Heart right ventricle (tissue), 16 donors: ENCODE results near the gene KCNMB2. TPM values are rescaled to one million over a fixed set of nuclear protein-coding genes. Genes with fewer than 3 reads are reported as not detected.

ENCODE experiments used
- ATAC-seq, 8 donors: fragments of 200-7000 bp; cut with Tn5 transposase; one replicate each; pipeline ENCODE4 v1.9.1; 2020; ENCODE audit warnings: mild to moderate bottlenecking in 8 of 8, moderate library complexity in 8 of 8, moderate number of reproducible peaks in 1 of 8
- DNase-seq, 2 donors: peaks; one replicate each; pipeline ENCODE4 v3.0.0-alpha.2; 2020
- H3K27ac ChIP-seq, 10 donors: fragments of 200-600 bp; sonication (generic) in 2 of 10; one replicate each; pipeline versions ENCODE4 v1.5.0 to v1.8.0; 2020 to 2022; ENCODE audit warnings: mild to moderate bottlenecking in 3 of 10
- H3K27me3 ChIP-seq, 7 donors: fragments of 200-600 bp; one replicate each; pipeline ENCODE4 v1.8.0; 2021 to 2022; ENCODE audit warnings: mild to moderate bottlenecking in 2 of 7
- H3K36me3 ChIP-seq, 9 donors: fragments of 200-600 bp; sonication (generic) in 1 of 9; one replicate each; pipeline versions ENCODE4 v1.5.0 to v1.8.0; 2020 to 2022; ENCODE audit warnings: mild to moderate bottlenecking in 2 of 9
- H3K4me1 ChIP-seq, 9 donors: fragments of 200-600 bp; sonication (generic) in 1 of 9; one replicate each; pipeline versions ENCODE4 v1.5.0 to v1.8.0; 2020 to 2022; ENCODE audit warnings: mild to moderate bottlenecking in 4 of 9
- H3K4me3 ChIP-seq, 10 donors: fragments of 200-600 bp; sonication (generic) in 2 of 10; one replicate each; pipeline versions ENCODE4 v1.5.0 to v1.8.0; 2020 to 2022; ENCODE audit warnings: mild to moderate bottlenecking in 7 of 10, moderate library complexity in 2 of 10
- H3K9me3 ChIP-seq, 11 donors: fragments of 200-600 bp in 10 of 11; sonication (generic) in 2 of 11; one replicate each; pipeline versions ENCODE4 v1.5.0 to v1.8.0; 2013 to 2022; ENCODE audit warnings: mild to moderate bottlenecking in 2 of 11, control low read depth in 1 of 11, moderate library complexity in 1 of 11
- WGBS, 2 donors: extraction: QIAGEN DNeasy Blood & Tissue Kit; methylation state at CpG; one replicate each; pipeline ENCODE4 v1.1.7; 2013; ENCODE audit warnings: inconsistent platforms in 1 of 2; 5-methylcytosine and 5-hydroxymethylcytosine counted together
- intact Hi-C, 10 donors: fragments of 100-400 bp; cut with DNase I; formaldehyde crosslinking; loops; one replicate each; pipeline versions ENCODE4 v1.11.1 to v1.14.2; 2022
- polyA plus RNA-seq, 2 donors: library from polyadenylated mRNA; stranded (reverse); fragments of 200-250 nt; gene quantifications; one replicate each; pipeline ENCODE4 v1.2.3, GENCODE V29; 2013
- total RNA-seq, 10 donors: library from RNA; stranded (reverse); fragmentation: NEBNext Ultra II Directional in 3 of 10; extraction: Animal tissue kit (Norgen Biotek cat#: 25700) in 3 of 10; gene quantifications; one replicate each; pipeline versions ENCODE4 v1.2.1 to v1.2.4, GENCODE V29; 2021 to 2023
- TF ChIP-seq, protein P1 (sequence below), 9 donors: fragments of 200-600 bp; sonication (generic) in 2 of 9; IDR thresholded peaks; one replicate each; pipeline versions ENCODE4 v1.5.0 to v1.8.0; 2021 to 2022; ENCODE audit warnings: antibody characterized with exemption in 9 of 9, mild to moderate bottlenecking in 5 of 9, moderate library complexity in 1 of 9
- donor health status: Arrhythmogenic right ventricular cardiomyopathy.
- donor health status: ischemic (EF 13 %, LVEDD 7.1; RV severe dilation, severe dysfunction).
- donor health status: healthy with polysubstance abuse.
- donor health status: DM: no; HTN: yes; CAD: no.
- donor health status: DM: no; HTN: no; CAD: no.
- donor health status: ischemic (EF 25% LVEDD 6.9; RV normal size, moderate dysfunction).
- donor health status: ischemic (EF 25% LVEDD 5.7; RV mildly dilated, moderate dysfunction).
- donor health status: healthy.
- donor health status: DM: yes; HTN: yes; CAD: no.
- donor health status: Ischemic cardiomyopathy.
- donor health status: ischemic (EF 35%, LVEDD 5.7; RV mildly dilated, moderate dysfunction).
- donor health status: nonischemic (EF 11% LVEDD 7.7; RV severe dilation, severe dysfunction).
- donor health status: DM: yes; HTN: yes; CAD: no.
- donor health status: PGD.
- donor health status: ischemic (EF 29% LVEDD 5.4; RV normal size, mild dysfunction).
- donor health status: nonischemic (EF 23%, LVEDD 6.1; RV moderate dilation, normal function).

The KCNMB2 gene
- total and polyA plus RNA-seq, 12 donors = 0.55 to 9.2 (median 3.6) TPM

- H3K9me3 ChIP-seq = peaks cover 0 to 9% (median 0%) of the 10 kb centered on the region in 11 donors
- H3K27ac ChIP-seq = no peak overlapping the region
- H3K4me1 ChIP-seq = no peaks in the 10 kb centered on the region
- intact Hi-C loops = no loop called here
- WGBS, 2 donors = 95 to 96% methylated on average over 9 of the region's 9 CpGs
- H3K27me3 ChIP-seq = no peaks in the 10 kb centered on the region
- TF ChIP-seq, protein P1, sequence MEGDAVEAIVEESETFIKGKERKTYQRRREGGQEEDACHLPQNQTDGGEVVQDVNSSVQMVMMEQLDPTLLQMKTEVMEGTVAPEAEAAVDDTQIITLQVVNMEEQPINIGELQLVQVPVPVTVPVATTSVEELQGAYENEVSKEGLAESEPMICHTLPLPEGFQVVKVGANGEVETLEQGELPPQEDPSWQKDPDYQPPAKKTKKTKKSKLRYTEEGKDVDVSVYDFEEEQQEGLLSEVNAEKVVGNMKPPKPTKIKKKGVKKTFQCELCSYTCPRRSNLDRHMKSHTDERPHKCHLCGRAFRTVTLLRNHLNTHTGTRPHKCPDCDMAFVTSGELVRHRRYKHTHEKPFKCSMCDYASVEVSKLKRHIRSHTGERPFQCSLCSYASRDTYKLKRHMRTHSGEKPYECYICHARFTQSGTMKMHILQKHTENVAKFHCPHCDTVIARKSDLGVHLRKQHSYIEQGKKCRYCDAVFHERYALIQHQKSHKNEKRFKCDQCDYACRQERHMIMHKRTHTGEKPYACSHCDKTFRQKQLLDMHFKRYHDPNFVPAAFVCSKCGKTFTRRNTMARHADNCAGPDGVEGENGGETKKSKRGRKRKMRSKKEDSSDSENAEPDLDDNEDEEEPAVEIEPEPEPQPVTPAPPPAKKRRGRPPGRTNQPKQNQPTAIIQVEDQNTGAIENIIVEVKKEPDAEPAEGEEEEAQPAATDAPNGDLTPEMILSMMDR (IDR thresholded peaks at IDR 0.05) = no peak
- ATAC-seq = no peak
- no peak overlapping the region for H3K4me3 ChIP-seq
- no peaks in the 10 kb centered on the region for H3K36me3 ChIP-seq
- no peak for DNase-seq
These were observed 35.6 kb upstream of the KCNMB2 start for GRCh38 chr3:178500631-178501030.

- no peaks in the 10 kb centered on the region for H3K27me3 ChIP-seq
- DNase-seq (no peak), ATAC-seq (no peak)
- TF ChIP-seq, protein P1 (IDR thresholded peaks at IDR 0.05) = no peak
- intact Hi-C loops = no loop called here
- H3K4me1 ChIP-seq = peaks cover 0 to 14% (median 10%) of the 10 kb centered on the region in 9 donors
- no peak overlapping the region for H3K27ac ChIP-seq
- 81 to 87% methylated on average over 2 of the region's 2 CpGs for WGBS, 2 donors
- H3K36me3 ChIP-seq = no peaks in the 10 kb centered on the region
- H3K9me3 ChIP-seq = no peaks in the 10 kb centered on the region
- no peak overlapping the region for H3K4me3 ChIP-seq
These were observed 32.1 kb upstream of the KCNMB2 start for GRCh38 chr3:178504128-178504527.

- DNase-seq (no peak), ATAC-seq (no peak)
- Histone ChIP-seq H3K36me3 (no peaks in the 10 kb centered on the region), H3K4me3 (no peak overlapping the region), H3K27ac (no peak overlapping the region), H3K9me3 (no peaks in the 10 kb centered on the region), H3K4me1 (peaks cover 0 to 14% (median 10%) of the 10 kb centered on the region in 9 donors), H3K27me3 (no peaks in the 10 kb centered on the region)
- intact Hi-C loops = no loop called here
- 57 to 65% methylated on average over 3 of the region's 3 CpGs for WGBS, 2 donors
- TF ChIP-seq, protein P1 (IDR thresholded peaks at IDR 0.05) = no peak
These were observed 30.4 kb upstream of the KCNMB2 start for GRCh38 chr3:178505832-178506231.

- 30 to 42% methylated on average over 5 of the region's 5 CpGs for WGBS, 2 donors
- DNase-seq = peak in 1 of 2 donors; percentile 10
- TF ChIP-seq, protein P1 (IDR thresholded peaks at IDR 0.05) = no peak
- H3K36me3 ChIP-seq = no peaks in the 10 kb centered on the region
- H3K4me1 ChIP-seq = peaks cover 0 to 14% (median 10%) of the 10 kb centered on the region in 9 donors
- H3K27me3 ChIP-seq = no peaks in the 10 kb centered on the region
- intact Hi-C loops = no loop called here
- H3K4me3 ChIP-seq = no peak overlapping the region
- peak overlapping the region in 9 of 10 donors; percentile 26 to 81 (median 72) for H3K27ac ChIP-seq
- ATAC-seq = peak; percentile 40 to 86 (median 77)
- H3K9me3 ChIP-seq = no peaks in the 10 kb centered on the region
These were observed 28.5 kb upstream of the KCNMB2 start for GRCh38 chr3:178507507-178508442.
